Neutrophil (primary cell): ENCODE results near the gene UFC1.

ENCODE experiments used
- H3K27ac ChIP-seq: fragments of 200-600 bp; sonication (generic); 2 replicates; pipeline ENCODE4 v1.5.1; 2016; ENCODE audit warnings: mild to moderate bottlenecking, moderate library complexity
- H3K27me3 ChIP-seq: fragments of 200-600 bp; sonication (generic); 2 replicates; pipeline ENCODE4 v1.6.0; 2016; ENCODE audit warnings: mild to moderate bottlenecking
- H3K36me3 ChIP-seq: fragments of 200-600 bp; sonication (generic); 2 replicates; pipeline ENCODE4 v1.5.1; 2017
- H3K4me1 ChIP-seq, 2 experiments: fragments of 200-600 bp in 1 of 2; sonication (generic) in 1 of 2; 1 replicate in 1 of 2; 2 replicates in 1 of 2; pipeline versions ENCODE4 v1.5.1 to v1.6.1; 2013 to 2016; ENCODE audit warnings: low read depth in 1 of 2, low read length in 1 of 2, mild to moderate bottlenecking in 1 of 2, moderate library complexity in 1 of 2; ENCODE audit not compliant: control insufficient read depth in 1 of 2, insufficient read depth in 1 of 2
- H3K4me3 ChIP-seq, 2 experiments: fragments of 200-600 bp in 1 of 2; sonication (generic) in 1 of 2; 1 replicate in 1 of 2; 2 replicates in 1 of 2; pipeline ENCODE4 v1.5.1; 2013 to 2016; ENCODE audit warnings: low read depth in 1 of 2, low read length in 1 of 2, mild to moderate bottlenecking in 1 of 2, moderate library complexity in 1 of 2
- H3K9me3 ChIP-seq: fragments of 200-600 bp; sonication (generic); 2 replicates; pipeline ENCODE4 v1.5.1; 2016
- TF ChIP-seq, protein P1 (sequence below): fragments of 200-600 bp; sonication (generic); IDR thresholded peaks from 2 replicates; pipeline ENCODE4 v1.5.1; 2016; ENCODE audit warnings: antibody characterized with exemption

The UFC1 gene

GRCh38 chr1:161138431-161138830, 15.3 kb upstream of the UFC1 start:
- no peak overlapping the region for H3K4me3 ChIP-seq
- TF ChIP-seq, protein P1, sequence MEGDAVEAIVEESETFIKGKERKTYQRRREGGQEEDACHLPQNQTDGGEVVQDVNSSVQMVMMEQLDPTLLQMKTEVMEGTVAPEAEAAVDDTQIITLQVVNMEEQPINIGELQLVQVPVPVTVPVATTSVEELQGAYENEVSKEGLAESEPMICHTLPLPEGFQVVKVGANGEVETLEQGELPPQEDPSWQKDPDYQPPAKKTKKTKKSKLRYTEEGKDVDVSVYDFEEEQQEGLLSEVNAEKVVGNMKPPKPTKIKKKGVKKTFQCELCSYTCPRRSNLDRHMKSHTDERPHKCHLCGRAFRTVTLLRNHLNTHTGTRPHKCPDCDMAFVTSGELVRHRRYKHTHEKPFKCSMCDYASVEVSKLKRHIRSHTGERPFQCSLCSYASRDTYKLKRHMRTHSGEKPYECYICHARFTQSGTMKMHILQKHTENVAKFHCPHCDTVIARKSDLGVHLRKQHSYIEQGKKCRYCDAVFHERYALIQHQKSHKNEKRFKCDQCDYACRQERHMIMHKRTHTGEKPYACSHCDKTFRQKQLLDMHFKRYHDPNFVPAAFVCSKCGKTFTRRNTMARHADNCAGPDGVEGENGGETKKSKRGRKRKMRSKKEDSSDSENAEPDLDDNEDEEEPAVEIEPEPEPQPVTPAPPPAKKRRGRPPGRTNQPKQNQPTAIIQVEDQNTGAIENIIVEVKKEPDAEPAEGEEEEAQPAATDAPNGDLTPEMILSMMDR = no peak
- H3K4me1 ChIP-seq = peaks cover 22% of the 10 kb centered on the region in 2 experiments
- no peaks in the 10 kb centered on the region for H3K9me3 ChIP-seq
- H3K27me3 ChIP-seq = no peaks in the 10 kb centered on the region
- no peaks in the 10 kb centered on the region for H3K36me3 ChIP-seq
- peak overlapping the region; percentile 85 for H3K27ac ChIP-seq

- TF ChIP-seq, protein P1 = peak; percentile 22
- Histone ChIP-seq H3K9me3 (no peaks in the 10 kb centered on the region), H3K4me1 (peaks cover 13 to 15% of the 10 kb centered on the region in 2 experiments), H3K36me3 (no peaks in the 10 kb centered on the region), H3K27me3 (no peaks in the 10 kb centered on the region), H3K27ac (peak overlapping the region; percentile 33), H3K4me3 (no peak overlapping the region)
These were observed 14.0 kb upstream of the UFC1 start for GRCh38 chr1:161139766-161140165.

GRCh38 chr1:161140755-161141400, 12.9 kb upstream of the UFC1 start:
- H3K4me1 ChIP-seq = peaks cover 13 to 15% of the 10 kb centered on the region in 2 experiments
- TF ChIP-seq, protein P1 = no peak
- H3K27ac ChIP-seq = no peak overlapping the region
- no peaks in the 10 kb centered on the region for H3K9me3 ChIP-seq
- no peak overlapping the region for H3K4me3 ChIP-seq
- no peaks in the 10 kb centered on the region for H3K36me3 ChIP-seq
- no peaks in the 10 kb centered on the region for H3K27me3 ChIP-seq

- H3K4me1 ChIP-seq = no peaks in the 10 kb centered on the region
- H3K36me3 ChIP-seq = no peaks in the 10 kb centered on the region
- no peaks in the 10 kb centered on the region for H3K27me3 ChIP-seq
- no peak overlapping the region for H3K27ac ChIP-seq
- TF ChIP-seq, protein P1 = no peak
- no peak overlapping the region for H3K4me3 ChIP-seq
- no peaks in the 10 kb centered on the region for H3K9me3 ChIP-seq
These were observed 7.9 kb upstream of the UFC1 start for GRCh38 chr1:161145832-161146231.

- Histone ChIP-seq H3K36me3 (no peaks in the 10 kb centered on the region), H3K9me3 (no peaks in the 10 kb centered on the region), H3K4me1 (peaks cover 13 to 14% of the 10 kb centered on the region in 2 experiments), H3K4me3 (peak overlapping the region; percentile 67 to 92), H3K27me3 (no peaks in the 10 kb centered on the region), H3K27ac (peak overlapping the region; percentile 87)
- TF ChIP-seq, protein P1 = no peak
These were observed 602 bp upstream of the UFC1 start for GRCh38 chr1:161153176-161153575.
